Prostate gland (tissue), 2 donors: ENCODE measurements around the gene TPX2. TPM values are rescaled to one million over a fixed set of nuclear protein-coding genes. Genes with fewer than 3 reads are reported as not detected.

ENCODE experiments used
- DNase-seq: peaks from one replicate; pipeline ENCODE4 v3.0.0-alpha.2; 2019; ENCODE audit warnings: low spot score
- H3K27ac ChIP-seq, 2 donors: fragments of 200-600 bp; sonication (generic); 2 replicates each; pipeline ENCODE4 v1.5.1; 2017 to 2019
- H3K27me3 ChIP-seq: fragments of 200-600 bp; sonication (generic); replicated peaks from 2 replicates; pipeline ENCODE4 v1.5.1; 2019; ENCODE audit not compliant: insufficient read depth
- H3K36me3 ChIP-seq, 2 donors: fragments of 200-600 bp; sonication (generic); 1 replicate in 1 of 2; 2 replicates in 1 of 2; pipeline versions ENCODE4 v1.5.1 to v1.8.1; 2017 to 2019
- H3K4me1 ChIP-seq: fragments of 200-600 bp; sonication (generic); replicated peaks from 2 replicates; pipeline ENCODE4 v1.5.1; 2019
- H3K4me3 ChIP-seq, 2 donors: fragments of 200-600 bp; sonication (generic); 2 replicates each; pipeline ENCODE4 v1.5.1; 2017 to 2019
- H3K9me3 ChIP-seq: fragments of 200-600 bp; sonication (generic); 2 replicates; pipeline ENCODE4 v1.5.1; 2017
- POLR2A ChIP-seq: fragments of 450-650 bp; IDR thresholded peaks from one replicate; pipeline ENCODE4 v1.6.1; 2016; ENCODE audit warnings: antibody characterized with exemption, mild to moderate bottlenecking
- POLR2AphosphoS5 ChIP-seq: sonication (generic); formaldehyde crosslinking; IDR thresholded peaks from one replicate; pipeline ENCODE4 v1.6.1; 2017; ENCODE audit warnings: antibody characterized with exemption
- WGBS: methylation state at CpG from one replicate; pipeline ENCODE4 v1.1.5; 2018; 5-methylcytosine and 5-hydroxymethylcytosine counted together
- intact Hi-C: fragments of 100-400 bp; cut with DNase I; formaldehyde crosslinking; loops from one replicate; pipeline ENCODE4 v1.14.2; 2022
- total RNA-seq, 2 donors: library from RNA; depleted of rRNA; stranded (reverse); fragments of >200 nt; gene quantifications; one replicate each; pipeline ENCODE4 v1.1.0, GENCODE V29; 2016
- TF ChIP-seq, protein P1 (sequence below), 4 experiments: fragments of 200-600 bp in 2 of 4; fragments of 450-650 bp in 2 of 4; sonication (generic) in 2 of 4; IDR thresholded peaks; 1 replicate in 3 of 4; 2 replicates in 1 of 4; pipeline ENCODE4 v1.5.1; 2016 to 2019; ENCODE audit warnings: antibody characterized with exemption in 4 of 4, mild to moderate bottlenecking in 2 of 4, moderate library complexity in 2 of 4

Gene TPX2
- total RNA-seq, 2 donors from 2014 or later = 1.4 to 23.2 TPM

DNA sequence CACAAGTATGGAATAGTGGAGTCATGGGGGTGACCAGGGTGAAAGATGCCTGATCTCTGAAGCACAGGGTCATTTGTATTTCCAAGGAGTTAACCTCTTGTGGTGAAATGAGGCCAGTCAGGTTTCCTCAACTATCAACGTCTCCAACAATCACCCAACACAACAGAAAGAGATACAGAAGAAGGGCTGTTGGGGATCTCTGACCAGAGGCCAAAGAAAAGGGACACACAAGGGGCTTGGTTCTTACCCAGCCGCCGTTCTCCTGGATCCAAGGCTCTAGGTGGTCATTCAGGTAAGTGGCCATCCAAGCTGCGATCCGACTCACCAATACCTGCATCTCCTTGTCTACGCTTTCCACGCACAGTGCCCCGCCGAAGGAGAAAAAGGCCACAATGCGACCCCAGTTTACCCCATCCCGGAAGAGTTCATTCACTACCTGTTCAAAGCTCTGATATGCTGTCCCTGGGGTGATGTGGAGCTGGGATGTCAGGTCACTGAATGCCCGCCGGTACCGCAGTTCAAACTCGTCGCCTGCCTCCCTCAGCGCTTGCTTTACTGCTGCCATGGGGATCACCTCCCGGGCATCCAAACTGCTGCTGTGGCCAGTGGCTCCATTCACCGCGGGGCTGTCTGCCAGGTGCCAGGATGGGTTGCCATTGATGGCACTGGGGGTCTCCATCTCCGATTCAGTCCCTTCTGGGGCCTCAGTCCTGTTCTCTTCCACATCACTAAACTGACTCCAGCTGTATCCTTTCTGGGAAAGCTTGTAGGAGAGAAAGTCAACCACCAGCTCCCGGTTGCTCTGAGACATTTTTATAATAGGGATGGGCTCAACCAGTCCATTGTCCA lies 17.5 kb upstream of the TPX2 start:
- peak overlapping the region; percentile 96 to 100 for H3K27ac ChIP-seq
- no peaks in the 10 kb centered on the region for H3K36me3 ChIP-seq
- 42% methylated on average over 22 of the region's 22 CpGs for WGBS
- TF ChIP-seq POLR2A (no peak), POLR2AphosphoS5 (no peak)
- TF ChIP-seq, protein P1, sequence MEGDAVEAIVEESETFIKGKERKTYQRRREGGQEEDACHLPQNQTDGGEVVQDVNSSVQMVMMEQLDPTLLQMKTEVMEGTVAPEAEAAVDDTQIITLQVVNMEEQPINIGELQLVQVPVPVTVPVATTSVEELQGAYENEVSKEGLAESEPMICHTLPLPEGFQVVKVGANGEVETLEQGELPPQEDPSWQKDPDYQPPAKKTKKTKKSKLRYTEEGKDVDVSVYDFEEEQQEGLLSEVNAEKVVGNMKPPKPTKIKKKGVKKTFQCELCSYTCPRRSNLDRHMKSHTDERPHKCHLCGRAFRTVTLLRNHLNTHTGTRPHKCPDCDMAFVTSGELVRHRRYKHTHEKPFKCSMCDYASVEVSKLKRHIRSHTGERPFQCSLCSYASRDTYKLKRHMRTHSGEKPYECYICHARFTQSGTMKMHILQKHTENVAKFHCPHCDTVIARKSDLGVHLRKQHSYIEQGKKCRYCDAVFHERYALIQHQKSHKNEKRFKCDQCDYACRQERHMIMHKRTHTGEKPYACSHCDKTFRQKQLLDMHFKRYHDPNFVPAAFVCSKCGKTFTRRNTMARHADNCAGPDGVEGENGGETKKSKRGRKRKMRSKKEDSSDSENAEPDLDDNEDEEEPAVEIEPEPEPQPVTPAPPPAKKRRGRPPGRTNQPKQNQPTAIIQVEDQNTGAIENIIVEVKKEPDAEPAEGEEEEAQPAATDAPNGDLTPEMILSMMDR (IDR thresholded peaks at IDR 0.05) = no peak
- no peak for DNase-seq
- peaks cover 6% of the 10 kb centered on the region for H3K4me1 ChIP-seq
- intact Hi-C loops = no loop called here
- H3K27me3 ChIP-seq = no peaks in the 10 kb centered on the region
- peak overlapping the region; percentile 90 to 91 for H3K4me3 ChIP-seq
- no peaks in the 10 kb centered on the region for H3K9me3 ChIP-seq

DNA sequence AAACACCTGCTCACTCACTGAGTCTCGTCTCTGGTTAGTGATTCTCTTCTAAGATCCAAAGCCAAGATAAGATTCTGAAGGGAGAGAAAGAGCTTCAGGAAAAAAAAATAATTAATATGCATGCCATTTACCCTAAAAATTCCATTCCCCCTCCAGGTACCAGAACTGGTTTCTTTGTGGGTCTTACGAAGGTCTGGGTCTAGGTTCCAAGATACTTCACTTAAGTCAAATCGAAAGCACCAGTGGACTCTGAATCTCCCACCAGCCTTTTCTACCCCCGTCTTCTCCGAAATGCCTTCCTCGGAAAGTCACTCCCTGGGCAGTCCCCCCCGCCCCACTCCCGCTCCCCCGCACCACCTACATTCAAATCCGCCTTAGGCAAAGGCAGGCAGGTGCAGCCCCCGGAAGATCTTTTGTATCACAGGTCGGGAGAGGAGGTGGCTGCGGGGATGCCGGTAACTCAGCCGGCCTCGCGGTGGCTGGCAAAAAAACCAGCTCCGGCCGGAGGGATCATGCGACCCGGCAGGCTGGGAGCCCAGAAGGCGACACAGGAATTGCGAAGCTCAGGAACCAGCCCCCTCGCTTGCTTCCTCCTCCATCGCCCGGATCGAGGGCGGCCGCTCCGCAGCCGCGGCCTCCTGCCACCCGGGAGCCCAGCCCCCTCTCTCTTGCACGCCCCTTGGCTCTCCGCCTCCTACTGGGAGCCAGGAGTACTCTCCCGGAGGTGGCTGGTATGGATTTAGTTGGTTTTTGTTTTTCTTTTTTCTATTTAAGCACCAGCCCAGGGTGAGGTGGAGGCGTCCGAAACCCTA lies 16.6 kb upstream of the TPX2 start, which contains the start of gene BCL2L1:
Gene BCL2L1 (minus strand): TSS at position 612 of the 812 bp plus-strand sequence. CDS start 650 bp downstream, outside the sequence.
- H3K36me3 ChIP-seq = no peaks in the 10 kb centered on the region
- TF ChIP-seq, protein P1 (IDR thresholded peaks at IDR 0.05) = peak; percentile 38 to 92 (median 70)
- TF ChIP-seq POLR2A = peak; percentile 77
- TF ChIP-seq POLR2AphosphoS5 = peak; percentile 86
- H3K4me1 ChIP-seq = peaks cover 2% of the 10 kb centered on the region
- intact Hi-C loops = loop anchor here (1.0 kb wide), 1 partner anchor 61 kb away; no protein-coding TSS in a partner anchor
- peak; percentile 83 for DNase-seq
- H3K9me3 ChIP-seq = no peaks in the 10 kb centered on the region
- peak within 1 kb of the TSS; percentile 90 to 91 for H3K4me3 ChIP-seq
- WGBS = under 1% methylated on average over 38 of the region's 38 CpGs
- no peaks in the 10 kb centered on the region for H3K27me3 ChIP-seq
- H3K27ac ChIP-seq = peak within 1 kb of the TSS; percentile 96 to 100

DNA sequence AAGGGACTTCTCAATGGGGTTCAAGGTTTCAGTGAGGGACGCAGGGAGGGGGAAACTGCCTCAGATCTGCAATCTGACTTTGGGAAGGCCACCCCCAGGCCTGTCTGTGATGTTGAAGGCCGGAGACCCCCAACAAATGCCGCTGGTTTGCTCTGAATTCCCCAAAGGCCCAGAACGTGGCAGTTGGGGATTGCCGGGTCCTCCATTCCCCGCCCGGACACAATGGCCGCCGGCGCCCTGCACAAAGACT lies 16.1 kb upstream of the TPX2 start:
- Histone ChIP-seq H3K27me3 (no peaks in the 10 kb centered on the region), H3K36me3 (no peaks in the 10 kb centered on the region), H3K4me3 (peak overlapping the region; percentile 90 to 91), H3K4me1 (peaks cover 2% of the 10 kb centered on the region), H3K9me3 (no peaks in the 10 kb centered on the region), H3K27ac (peak overlapping the region; percentile 96 to 100)
- TF ChIP-seq, protein P1 (IDR thresholded peaks at IDR 0.05) = no peak
- TF ChIP-seq POLR2A = no peak
- TF ChIP-seq POLR2AphosphoS5 = no peak
- no peak for DNase-seq
- intact Hi-C loops = loop anchor here (1.0 kb wide), 1 partner anchor 62 kb away; no protein-coding TSS in a partner anchor
- 1% methylated on average over 10 of the region's 10 CpGs for WGBS

DNA sequence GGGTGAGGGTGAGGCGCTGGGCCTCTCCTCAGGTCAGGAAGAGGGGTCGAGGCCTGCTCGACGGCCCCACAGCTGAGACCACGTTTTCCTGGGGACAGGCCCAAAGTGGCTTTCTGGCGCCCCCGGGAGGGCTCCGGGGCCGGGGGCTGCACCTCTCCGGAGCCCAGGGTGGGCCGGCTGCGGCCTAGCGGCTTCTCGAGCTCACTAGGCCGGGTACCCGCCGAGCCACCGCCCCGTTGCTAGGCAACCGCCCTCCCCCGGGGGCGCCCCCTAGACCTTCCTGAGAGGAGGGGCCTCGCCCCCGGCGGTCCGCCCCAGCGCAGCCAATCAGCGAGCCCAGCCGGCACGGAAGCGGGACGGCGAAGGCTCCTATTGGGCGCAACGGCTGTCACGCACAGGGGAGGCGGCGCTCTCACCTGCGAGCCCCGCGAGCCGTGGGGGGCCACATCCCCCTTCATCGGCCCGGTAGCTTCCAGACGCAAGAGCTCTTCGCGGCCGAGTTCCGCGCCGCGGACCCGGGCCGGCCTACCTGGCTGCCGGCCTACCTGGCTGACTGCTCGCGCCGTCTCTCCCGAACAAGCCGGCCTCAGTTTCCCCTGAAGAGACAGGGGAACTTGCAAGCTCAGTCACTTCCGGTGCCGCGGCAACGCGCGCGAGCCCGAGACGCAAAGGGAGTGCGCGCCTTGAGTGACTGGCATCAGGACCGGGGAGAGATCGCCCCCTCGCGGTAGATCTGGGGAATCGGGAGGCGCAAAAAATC lies 15.6 kb upstream of the TPX2 start:
- TF ChIP-seq POLR2AphosphoS5 (peak; percentile 81), POLR2A (peak; percentile 56)
- TF ChIP-seq, protein P1 (IDR thresholded peaks at IDR 0.05) = peak; percentile 95 to 100 (median 99)

More for the DNA sequence above, 15.6 kb upstream of the TPX2 start:
- Histone ChIP-seq H3K9me3 (no peaks in the 10 kb centered on the region), H3K4me3 (peak overlapping the region; percentile 90 to 91), H3K36me3 (no peaks in the 10 kb centered on the region), H3K4me1 (peaks cover 2% of the 10 kb centered on the region), H3K27ac (peak overlapping the region; percentile 96 to 100), H3K27me3 (no peaks in the 10 kb centered on the region)
- intact Hi-C loops = loop anchor here (1.0 kb wide), 1 partner anchor 62 kb away; no protein-coding TSS in a partner anchor
- peak; percentile 98 for DNase-seq
- under 1% methylated on average over 76 of the region's 77 CpGs for WGBS
